WTC11 (cell line): Measurements from ENCODE around the gene MYL12B. TPM values are rescaled to one million over a fixed set of nuclear protein-coding genes. Genes with fewer than 3 reads are reported as not detected.

Experiments used
- ATAC-seq: fragments of 200-7000 bp; cut with Tn5 transposase; 2 replicates; pipeline ENCODE4 v1.10.0; 2021; ENCODE audit warnings: mild to moderate bottlenecking, moderate library complexity
- CTCF ChIA-PET: fragments of 300-600 bp; sonication (Branson Sonifier 250); formaldehyde crosslinking; loops from one replicate; lab custom pipeline; 2021; ENCODE audit warnings: antibody characterized with exemption; lab: Charles Lee
- POLR2A ChIA-PET: fragments of 350-600 bp; sonication (Branson Sonifier 250); formaldehyde crosslinking; loops from one replicate; lab custom pipeline; 2021; ENCODE audit warnings: antibody characterized with exemption; lab: Charles Lee
- DNase-seq: peaks from one replicate; pipeline ENCODE4 v3.0.0; 2021; ENCODE audit warnings: low spot score
- H3K27ac Mint-ChIP-seq: 2 replicates; pipeline ENCODE4 v1.8.0; 2021; ENCODE audit warnings: mixed read lengths
- H3K27me3 Mint-ChIP-seq: 2 replicates; pipeline ENCODE4 v1.8.0; 2021; ENCODE audit warnings: low read depth, mild to moderate bottlenecking, moderate library complexity, mixed read lengths
- H3K36me3 Mint-ChIP-seq: 2 replicates; pipeline ENCODE4 v1.8.0; 2021; ENCODE audit warnings: mixed read lengths
- H3K4me1 Mint-ChIP-seq: 2 replicates; pipeline ENCODE4 v1.8.0; 2022; ENCODE audit warnings: mixed read lengths
- H3K4me3 Mint-ChIP-seq: 2 replicates; pipeline ENCODE4 v1.8.0; 2021; ENCODE audit warnings: mild to moderate bottlenecking, moderate library complexity, mixed read lengths
- H3K9me3 Mint-ChIP-seq: 2 replicates; pipeline ENCODE4 v1.8.0; 2021; ENCODE audit warnings: mixed read lengths
- AR ChIP-seq: fragments of 250-450 bp; sonication (Bioruptor Pico); IDR thresholded peaks from 2 replicates; pipeline ENCODE4 v1.9.0; 2021; ENCODE audit warnings: mild to moderate bottlenecking
- ESRRA ChIP-seq: sonication (generic); formaldehyde crosslinking; IDR thresholded peaks from 2 replicates; pipeline ENCODE4 v1.8.1; 2022; ENCODE audit warnings: mild to moderate bottlenecking, missing genetic modification reagents, borderline replicate concordance
- ETV6 ChIP-seq: sonication (generic); formaldehyde crosslinking; IDR thresholded peaks from 2 replicates; pipeline ENCODE4 v1.8.1; 2022; ENCODE audit warnings: mild to moderate bottlenecking, missing genetic modification reagents
- FOXJ3 ChIP-seq: sonication (generic); formaldehyde crosslinking; IDR thresholded peaks from 2 replicates; pipeline ENCODE4 v1.9.0; 2021; ENCODE audit warnings: missing genetic modification reagents, mild to moderate bottlenecking, borderline replicate concordance
- FOXK1 ChIP-seq: sonication (generic); formaldehyde crosslinking; IDR thresholded peaks from 2 replicates; pipeline ENCODE4 v1.8.0; 2022; ENCODE audit warnings: mild to moderate bottlenecking, moderate library complexity, missing genetic modification reagents
- FOXP4 ChIP-seq: sonication (generic); formaldehyde crosslinking; IDR thresholded peaks from 2 replicates; pipeline ENCODE4 v1.8.0; 2022; ENCODE audit warnings: mild to moderate bottlenecking, missing genetic modification reagents
- GABPB1 ChIP-seq: sonication (generic); formaldehyde crosslinking; IDR thresholded peaks from 2 replicates; pipeline ENCODE4 v1.8.1; 2023; ENCODE audit warnings: mild to moderate bottlenecking, missing genetic modification reagents
- GTF2I ChIP-seq: fragments of 250-450 bp; sonication (Bioruptor Pico); conservative IDR thresholded peaks from 2 replicates; pipeline ENCODE4 v1.4.0; 2021; ENCODE audit warnings: mild to moderate bottlenecking
- MAX ChIP-seq: sonication (generic); formaldehyde crosslinking; IDR thresholded peaks from 2 replicates; pipeline ENCODE4 v1.8.0; 2022; ENCODE audit warnings: mild to moderate bottlenecking, missing genetic modification reagents
- MXD4 ChIP-seq: fragments of 250-450 bp; sonication (Bioruptor Pico); IDR thresholded peaks from 2 replicates; pipeline ENCODE4 v1.8.0; 2021; ENCODE audit warnings: mild to moderate bottlenecking, moderate library complexity, borderline replicate concordance
- NFYB ChIP-seq: sonication (generic); formaldehyde crosslinking; conservative IDR thresholded peaks from 2 replicates; pipeline ENCODE4 v1.8.0; 2022; ENCODE audit warnings: low read depth, missing genetic modification reagents
- PRRX2 ChIP-seq: fragments of 250-450 bp; sonication (Bioruptor Pico); IDR thresholded peaks from 2 replicates; pipeline ENCODE4 v1.8.0; 2021; ENCODE audit warnings: mild to moderate bottlenecking
- RELA ChIP-seq: sonication (generic); formaldehyde crosslinking; IDR thresholded peaks from 2 replicates; pipeline ENCODE4 v1.8.1; 2022; ENCODE audit warnings: missing genetic modification reagents, mild to moderate bottlenecking, borderline replicate concordance
- SMAD4 ChIP-seq: sonication (generic); formaldehyde crosslinking; IDR thresholded peaks from 2 replicates; pipeline ENCODE4 v1.8.0; 2022; ENCODE audit warnings: mild to moderate bottlenecking, missing genetic modification reagents
- SOX15 ChIP-seq: fragments of 250-450 bp; sonication (Bioruptor Pico); IDR thresholded peaks from 2 replicates; pipeline ENCODE4 v1.9.0; 2021; ENCODE audit warnings: mild to moderate bottlenecking
- SP1 ChIP-seq: sonication (generic); formaldehyde crosslinking; conservative IDR thresholded peaks from 2 replicates; pipeline ENCODE4 v1.8.1; 2022; ENCODE audit warnings: missing genetic modification reagents
- TCF7 ChIP-seq: sonication (generic); formaldehyde crosslinking; IDR thresholded peaks from 2 replicates; pipeline ENCODE4 v1.8.0; 2022; ENCODE audit warnings: mild to moderate bottlenecking, low read depth, missing genetic modification reagents, moderate library complexity
- TEAD4 ChIP-seq: sonication (generic); formaldehyde crosslinking; IDR thresholded peaks from 2 replicates; pipeline ENCODE4 v1.8.0; 2022; ENCODE audit warnings: mild to moderate bottlenecking, missing genetic modification reagents
- TP53 ChIP-seq: sonication (generic); formaldehyde crosslinking; IDR thresholded peaks from 2 replicates; pipeline ENCODE4 v1.8.1; 2023; ENCODE audit warnings: mild to moderate bottlenecking, missing genetic modification reagents
- ZMAT4 ChIP-seq: fragments of 250-450 bp; sonication (Bioruptor Pico); IDR thresholded peaks from 2 replicates; pipeline ENCODE4 v1.9.0; 2021; ENCODE audit warnings: mild to moderate bottlenecking
- ZNF121 ChIP-seq: sonication (generic); formaldehyde crosslinking; IDR thresholded peaks from 2 replicates; pipeline ENCODE4 v1.8.0; 2023; ENCODE audit warnings: missing genetic modification reagents
- ZNF263 ChIP-seq: sonication (generic); formaldehyde crosslinking; IDR thresholded peaks from 2 replicates; pipeline ENCODE4 v1.8.1; 2022; ENCODE audit warnings: low read depth, mild to moderate bottlenecking, moderate library complexity, missing genetic modification reagents
- ZNF317 ChIP-seq: sonication (generic); formaldehyde crosslinking; IDR thresholded peaks from 2 replicates; pipeline ENCODE4 v1.8.1; 2023; ENCODE audit warnings: low read depth, mild to moderate bottlenecking, moderate library complexity, missing genetic modification reagents, borderline replicate concordance
- ZNF416 ChIP-seq: fragments of 250-450 bp; sonication (Bioruptor Pico); IDR thresholded peaks from 2 replicates; pipeline ENCODE4 v1.9.0; 2021; ENCODE audit warnings: mild to moderate bottlenecking, inconsistent platforms
- ZNF512 ChIP-seq: sonication (generic); formaldehyde crosslinking; IDR thresholded peaks from 2 replicates; pipeline ENCODE4 v1.8.1; 2022; ENCODE audit warnings: missing genetic modification reagents, borderline replicate concordance
- ZSCAN18 ChIP-seq: fragments of 250-450 bp; sonication (Bioruptor Pico); IDR thresholded peaks from 2 replicates; pipeline ENCODE4 v2.1.2; 2022; ENCODE audit warnings: mild to moderate bottlenecking, moderate library complexity
- total RNA-seq: library from RNA; stranded (reverse); gene quantifications from 3 replicates; pipeline ENCODE4 v1.2.3, GENCODE V29; 2021

The MYL12B gene
- total RNA-seq, 1 experiment from 2014 or later, result 173 TPM

GRCh38 chr18:3286159-3286558, 24.2 kb downstream of the MYL12B start:
- ChIA-PET POLR2A (interaction anchor here (0.7 kb wide), 1 partner anchor 341 kb away, joined by 5 read pairs; no protein-coding TSS in a partner anchor), CTCF (interaction anchor here (0.6 to 1.6 kb wide), 4 partner anchors 11 to 380 kb away, joined by 3 to 5 read pairs (median 4); no protein-coding TSS in a partner anchor)

GRCh38 chr18:3293196-3293951, 31.4 kb downstream of the MYL12B start:
- H3K9me3 Mint-ChIP-seq, result peaks cover 55% of the 10 kb centered on the region
- H3K4me3 Mint-ChIP-seq, result no peak overlapping the region
- ATAC-seq (no peak), DNase-seq (no peak)
- CTCF ChIA-PET, result interaction anchor here (2.1 kb wide), 1 partner anchor 373 kb away, joined by 7 read pairs; no protein-coding TSS in a partner anchor
- H3K4me1 Mint-ChIP-seq, result peaks cover 18% of the 10 kb centered on the region
- H3K36me3 Mint-ChIP-seq, result peaks cover 54% of the 10 kb centered on the region
- peaks cover 9% of the 10 kb centered on the region for H3K27me3 Mint-ChIP-seq
- no peak overlapping the region for H3K27ac Mint-ChIP-seq
- POLR2A ChIA-PET, result no interaction called here
- TF ChIP-seq ZNF263 (no peak), TEAD4 (CRISPR knock-in tag) (no peak), ZMAT4 (CRISPR knock-in tag) (no peak), FOXK1 (CRISPR knock-in tag) (no peak), FOXP4 (CRISPR knock-in tag) (no peak), ZSCAN18 (CRISPR knock-in tag) (no peak), SP1 (CRISPR knock-in tag) (no peak), TP53 (CRISPR knock-in tag) (no peak), ZNF512 (no peak)

More at GRCh38 chr18:3286159-3286558, 24.2 kb downstream of the MYL12B start:
- ATAC-seq (no peak), DNase-seq (no peak)
- no peak overlapping the region for H3K27ac Mint-ChIP-seq
- peaks cover 23% of the 10 kb centered on the region for H3K4me1 Mint-ChIP-seq
- H3K4me3 Mint-ChIP-seq, result no peak overlapping the region
- TF ChIP-seq NFYB (no peak), MAX (no peak), ZNF416 (CRISPR knock-in tag) (no peak), AR (CRISPR knock-in tag) (no peak), MXD4 (CRISPR knock-in tag) (no peak), GTF2I (CRISPR knock-in tag) (no peak), ESRRA (CRISPR knock-in tag) (no peak), ZSCAN18 (CRISPR knock-in tag) (no peak), PRRX2 (CRISPR knock-in tag) (no peak), RELA (CRISPR knock-in tag) (no peak), TCF7 (CRISPR knock-in tag) (no peak), GABPB1 (CRISPR knock-in tag) (no peak), ZNF121 (CRISPR knock-in tag) (no peak), ZNF317 (CRISPR knock-in tag) (no peak), SMAD4 (no peak), SP1 (CRISPR knock-in tag) (no peak), SOX15 (CRISPR knock-in tag) (no peak), FOXJ3 (CRISPR knock-in tag) (no peak), ETV6 (CRISPR knock-in tag) (no peak)
- peaks cover 6% of the 10 kb centered on the region; the same call in 1 of the 2 replicates for H3K27me3 Mint-ChIP-seq
- peaks cover 20% of the 10 kb centered on the region for H3K36me3 Mint-ChIP-seq
- H3K9me3 Mint-ChIP-seq, result peaks cover 36% of the 10 kb centered on the region
